A549 treated with AZD9567 at 1 μM for 4 hours (cell line): ENCODE data around the gene MIF. TPM values are rescaled to one million over a fixed set of nuclear protein-coding genes. Genes with fewer than 3 reads are reported as not detected.

Source experiments
- total RNA-seq: library from RNA; stranded (reverse); fragments of 200-300 nt; extraction: Qiagen RNA extraction; gene quantifications from 5 replicates; pipeline ENCODE4 v1.2.3, GENCODE V29; 2022; ENCODE audit not compliant: insufficient read depth

MIF gene
- total RNA-seq, result 502 to 954 TPM (median 909 TPM) in 5 replicates

DNA sequence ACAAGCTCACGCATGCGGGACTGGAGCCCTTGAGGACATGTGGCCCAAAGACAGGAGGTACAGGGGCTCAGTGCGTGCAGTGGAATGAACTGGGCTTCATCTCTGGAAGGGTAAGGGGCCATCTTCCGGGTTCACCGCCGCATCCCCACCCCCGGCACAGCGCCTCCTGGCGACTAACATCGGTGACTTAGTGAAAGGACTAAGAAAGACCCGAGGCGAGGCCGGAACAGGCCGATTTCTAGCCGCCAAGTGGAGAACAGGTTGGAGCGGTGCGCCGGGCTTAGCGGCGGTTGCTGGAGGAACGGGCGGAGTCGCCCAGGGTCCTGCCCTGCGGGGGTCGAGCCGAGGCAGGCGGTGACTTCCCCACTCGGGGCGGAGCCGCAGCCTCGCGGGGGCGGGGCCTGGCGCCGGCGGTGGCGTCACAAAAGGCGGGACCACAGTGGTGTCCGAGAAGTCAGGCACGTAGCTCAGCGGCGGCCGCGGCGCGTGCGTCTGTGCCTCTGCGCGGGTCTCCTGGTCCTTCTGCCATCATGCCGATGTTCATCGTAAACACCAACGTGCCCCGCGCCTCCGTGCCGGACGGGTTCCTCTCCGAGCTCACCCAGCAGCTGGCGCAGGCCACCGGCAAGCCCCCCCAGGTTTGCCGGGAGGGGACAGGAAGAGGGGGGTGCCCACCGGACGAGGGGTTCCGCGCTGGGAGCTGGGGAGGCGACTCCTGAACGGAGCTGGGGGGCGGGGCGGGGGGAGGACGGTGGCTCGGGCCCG is at the start of gene MIF:
TSS of gene MIF (plus strand) at position 439 of the 765 bp plus-strand sequence. CDS start at position 531, 92 bp downstream.

GRCh38 chr22:23857606-23858483 is 36.3 kb upstream of the MIF start, which contains the start of gene SLC2A11:
TSS of gene SLC2A11 (plus strand) at chr22:23857875. CDS start at chr22:23858000, 125 bp downstream.

Other genes starting within 250 kb of the MIF start
- not detected in 5 replicates for gene RGL4, start 203.4 kb upstream of the MIF start, total RNA-seq
- 0.36 to 1.1 TPM (median 1.0 TPM) in 5 replicates for gene ZNF70, start 143.3 kb upstream of the MIF start, total RNA-seq
- gene VPREB3, start 140.0 kb upstream of the MIF start, total RNA-seq, result 0.56 to 1.2 TPM (median 0.66 TPM) in 4 of 5 replicates, not detected in the other
- gene C22orf15, start 131.4 kb upstream of the MIF start, total RNA-seq, result not detected in 5 replicates
- gene CHCHD10, start 126.4 kb upstream of the MIF start, total RNA-seq, result 84.4 to 197 TPM (median 181 TPM) in 5 replicates
- 0.12 to 0.26 TPM (median 0.21 TPM) in 4 of 5 replicates, not detected in the other for gene MMP11, start 121.5 kb upstream of the MIF start, total RNA-seq
- 49.4 to 57.1 TPM (median 50.0 TPM) in 5 replicates for gene SMARCB1, start 107.4 kb upstream of the MIF start, total RNA-seq
- 0.30 to 4.7 TPM (median 0.61 TPM) in 5 replicates for gene DERL3, start 55.4 kb upstream of the MIF start, total RNA-seq
- gene SLC2A11, start 36.5 kb upstream of the MIF start, total RNA-seq, result 9.0 to 12.3 TPM (median 10.4 TPM) in 5 replicates
- gene GSTT2B, start 66.8 kb downstream of the MIF start, total RNA-seq, result 0.25 to 0.52 TPM (median 0.41 TPM) in 4 of 5 replicates, not detected in the other
- 1.6 to 2.9 TPM (median 1.9 TPM) in 5 replicates for gene DDTL, start 72.5 kb downstream of the MIF start, total RNA-seq
- gene DDT, start 80.1 kb downstream of the MIF start, total RNA-seq, result 112 to 170 TPM (median 160 TPM) in 5 replicates
- 0.08 to 0.16 TPM in 2 of 5 replicates, not detected in the others for gene GSTT2, start 85.8 kb downstream of the MIF start, total RNA-seq
- not detected in 5 replicates for gene GSTT4, start 111.1 kb downstream of the MIF start, total RNA-seq
- gene CABIN1, start 116.9 kb downstream of the MIF start, total RNA-seq, result 22.6 to 30.9 TPM (median 30.0 TPM) in 5 replicates